ENCODE results near the gene UBE4A. TPM values are rescaled to one million over a fixed set of nuclear protein-coding genes. Genes with fewer than 3 reads are reported as not detected.

UBE4A gene
- total and polyA plus RNA-seq, 8 donors, result 40.3 to 47.7 (median 44.0) TPM

- DNase-seq (no peak), ATAC-seq (no peak)
- H3K4me1 ChIP-seq, result peaks cover 0 to 29% of the 10 kb centered on the region in 2 donors
- intact Hi-C loops (cut with DNase I), result no loop called here
- peak overlapping the region in 1 of 2 donors; percentile 15 for H3K27ac ChIP-seq
- H3K4me3 ChIP-seq, result no peak overlapping the region
- H3K9me3 ChIP-seq, result no peaks in the 10 kb centered on the region
- no peaks in the 10 kb centered on the region for H3K27me3 ChIP-seq
- no peak for TF ChIP-seq CTCF (IDR thresholded peaks at IDR 0.05)
- no peaks in the 10 kb centered on the region for H3K36me3 ChIP-seq
Observed at GRCh38 chr11:118448294-118448693, 88.9 kb downstream of the UBE4A start.

Other genes with a start within 250 kb of the UBE4A start
- gene SCN4B, start 206.8 kb upstream of the UBE4A start, total RNA-seq, result 1 to 10 TPM; 2.2 to 4.7 TPM
- 10 to 100 TPM in 1 of 6 donors, 1 to 10 TPM in 5; 7.4 to 10.1 (median 7.5) TPM for gene SCN4B, start 206.8 kb upstream of the UBE4A start, polyA plus RNA-seq (ENCODE audit: insufficient read length in 6 of 6)
- 1 to 10 TPM; 1.0 to 4.1 TPM for gene SCN2B, start 183.0 kb upstream of the UBE4A start, total RNA-seq
- 1 to 10 TPM; 4.6 to 5.9 (median 4.9) TPM for gene SCN2B, start 183.0 kb upstream of the UBE4A start, polyA plus RNA-seq (ENCODE audit: insufficient read length in 6 of 6)
- gene JAML, start 134.6 kb upstream of the UBE4A start, total RNA-seq, result 10 to 100 TPM; 20.4 to 47.2 TPM
- 1 to 10 TPM; 3.7 to 8.5 (median 6.4) TPM for gene JAML, start 134.6 kb upstream of the UBE4A start, polyA plus RNA-seq (ENCODE audit: insufficient read length in 6 of 6)
- 10 to 100 TPM; 13.2 to 16.3 TPM for gene MPZL3, start 107.2 kb upstream of the UBE4A start, total RNA-seq
- 1 to 10 TPM; 5.2 to 8.8 (median 6.3) TPM for gene MPZL3, start 107.2 kb upstream of the UBE4A start, polyA plus RNA-seq (ENCODE audit: insufficient read length in 6 of 6)
- gene MPZL2, start 95.3 kb upstream of the UBE4A start, total RNA-seq, result 100 to 1,000 TPM; 111 to 117 TPM
- gene MPZL2, start 95.3 kb upstream of the UBE4A start, polyA plus RNA-seq (ENCODE audit: insufficient read length in 6 of 6), result 10 to 100 TPM; 52.0 to 89.4 (median 66.6) TPM
- 10 to 100 TPM in 1 of 2 donors, 1 to 10 TPM in 1; 3.6 to 10.5 TPM for gene CD3E, start 54.9 kb upstream of the UBE4A start, total RNA-seq
- 1 to 10 TPM in 5 of 6 donors, under 1 TPM in 1; 0.95 to 3.3 (median 1.7) TPM for gene CD3E, start 54.9 kb upstream of the UBE4A start, polyA plus RNA-seq (ENCODE audit: insufficient read length in 6 of 6)
- 1 to 10 TPM; 3.3 to 7.0 TPM for gene CD3D, start 16.9 kb upstream of the UBE4A start, total RNA-seq
- gene CD3D, start 16.9 kb upstream of the UBE4A start, polyA plus RNA-seq (ENCODE audit: insufficient read length in 6 of 6), result 1 to 10 TPM in 5 of 6 donors, under 1 TPM in 1; 0.54 to 1.7 (median 1.5) TPM
- gene CD3G, start 15.3 kb upstream of the UBE4A start, total RNA-seq, result 1 to 10 TPM in 1 of 2 donors, under 1 TPM in 1; 0.85 to 3.8 TPM
- gene CD3G, start 15.3 kb upstream of the UBE4A start, polyA plus RNA-seq (ENCODE audit: insufficient read length in 6 of 6), result 1 to 10 TPM in 3 of 6 donors, under 1 TPM in 3; 0.43 to 1.3 (median 0.99) TPM
- 100 to 1,000 TPM; 151 to 155 TPM for gene ATP5MG, start 42.0 kb downstream of the UBE4A start, total RNA-seq
- gene ATP5MG, start 42.0 kb downstream of the UBE4A start, polyA plus RNA-seq (ENCODE audit: insufficient read length in 6 of 6), result 100 to 1,000 TPM; 369 to 408 (median 392) TPM
- gene KMT2A, start 76.9 kb downstream of the UBE4A start, total RNA-seq, result 10 to 100 TPM; 45.8 to 52.9 TPM
- gene KMT2A, start 76.9 kb downstream of the UBE4A start, polyA plus RNA-seq (ENCODE audit: insufficient read length in 6 of 6), result 10 to 100 TPM; 52.5 to 61.7 (median 55.2) TPM
- under 1 TPM in 1 of 2 donors, not detected in 1; 0.82 TPM for gene TTC36, start 167.9 kb downstream of the UBE4A start, total RNA-seq
- gene TTC36, start 167.9 kb downstream of the UBE4A start, polyA plus RNA-seq (ENCODE audit: insufficient read length in 6 of 6), result 1 to 10 TPM in 2 of 6 donors, under 1 TPM in 4; 0.73 to 1.3 (median 0.87) TPM
- gene TMEM25, start 171.6 kb downstream of the UBE4A start, total RNA-seq, result 10 to 100 TPM; 15.4 to 33.2 TPM
- 10 to 100 TPM; 20.0 to 25.8 (median 22.7) TPM for gene TMEM25, start 171.6 kb downstream of the UBE4A start, polyA plus RNA-seq (ENCODE audit: insufficient read length in 6 of 6)
- 10 to 100 TPM; 15.6 to 19.1 TPM for gene IFT46, start 206.3 kb downstream of the UBE4A start, total RNA-seq
- gene IFT46, start 206.3 kb downstream of the UBE4A start, polyA plus RNA-seq (ENCODE audit: insufficient read length in 6 of 6), result 10 to 100 TPM; 39.2 to 48.3 (median 44.6) TPM
- gene ARCN1, start 212.8 kb downstream of the UBE4A start, total RNA-seq, result 100 to 1,000 TPM; 141 to 163 TPM
- gene ARCN1, start 212.8 kb downstream of the UBE4A start, polyA plus RNA-seq (ENCODE audit: insufficient read length in 6 of 6), result 100 to 1,000 TPM; 150 to 171 (median 168) TPM
- 100 to 1,000 TPM in 1 of 2 donors, 10 to 100 TPM in 1; 76.5 to 120 TPM for gene PHLDB1, start 248.0 kb downstream of the UBE4A start, total RNA-seq
- gene PHLDB1, start 248.0 kb downstream of the UBE4A start, polyA plus RNA-seq (ENCODE audit: insufficient read length in 6 of 6), result 100 to 1,000 TPM in 2 of 6 donors, 10 to 100 TPM in 4; 82.0 to 105 (median 91.7) TPM

All from left lung (tissue), 10 donors.